Mucosa of rectum (tissue), 2 donors: ENCODE results near the gene HMGCR.

Experiments used
- H3K27ac ChIP-seq, 2 donors: one replicate each; pipeline ENCODE4 v1.7.0; 2013; ENCODE audit warnings: inconsistent platforms in 2 of 2, low read depth in 2 of 2, low read length in 2 of 2
- H3K27me3 ChIP-seq, 2 donors: one replicate each; pipeline ENCODE4 v1.7.0; 2013; ENCODE audit warnings: low read length in 2 of 2; ENCODE audit not compliant: control insufficient read depth in 2 of 2, insufficient read depth in 2 of 2
- H3K36me3 ChIP-seq, 2 donors: one replicate each; pipeline ENCODE4 v1.7.0; 2013; ENCODE audit warnings: low read length in 2 of 2; ENCODE audit not compliant: control insufficient read depth in 2 of 2, insufficient read depth in 2 of 2
- H3K4me1 ChIP-seq, 2 donors: one replicate each; pipeline ENCODE4 v1.7.0; 2013; ENCODE audit warnings: low read length in 2 of 2, mild to moderate bottlenecking in 1 of 2; ENCODE audit not compliant: control insufficient read depth in 2 of 2, insufficient read depth in 2 of 2
- H3K4me3 ChIP-seq, 2 donors: one replicate each; pipeline ENCODE4 v1.7.0; 2013; ENCODE audit warnings: low read length in 2 of 2
- H3K9ac ChIP-seq, 2 donors: one replicate each; pipeline ENCODE4 v1.7.0; 2013; ENCODE audit warnings: low read length in 2 of 2, low read depth in 1 of 2, mild to moderate bottlenecking in 1 of 2
- H3K9me3 ChIP-seq, 2 donors: one replicate each; pipeline ENCODE4 v1.7.0; 2013; ENCODE audit warnings: low read length in 2 of 2; ENCODE audit not compliant: control insufficient read depth in 2 of 2
- donor health status: healthy.
- donor health status: Normal muscosa, but diverticular disease.

HMGCR gene

GRCh38 chr5:75361310-75361709 lies 24.3 kb downstream of the HMGCR start:
- Histone ChIP-seq H3K9me3 (no peaks in the 10 kb centered on the region), H3K27me3 (no peaks in the 10 kb centered on the region), H3K4me1 (peaks cover 4 to 9% of the 10 kb centered on the region in 2 donors), H3K4me3 (no peak overlapping the region), H3K27ac (no peak overlapping the region), H3K9ac (no peak overlapping the region), H3K36me3 (peaks cover 48 to 52% of the 10 kb centered on the region in 2 donors)

- H3K9ac ChIP-seq: no peak overlapping the region
- H3K4me3 ChIP-seq: no peak overlapping the region
- H3K27ac ChIP-seq: no peak overlapping the region
- peaks cover 4 to 9% of the 10 kb centered on the region in 2 donors for H3K4me1 ChIP-seq
- H3K36me3 ChIP-seq: peaks cover 38 to 40% of the 10 kb centered on the region in 2 donors
- no peaks in the 10 kb centered on the region for H3K27me3 ChIP-seq
- no peaks in the 10 kb centered on the region for H3K9me3 ChIP-seq
Measured at GRCh38 chr5:75362474-75362975, 25.5 kb downstream of the HMGCR start.

DNA sequence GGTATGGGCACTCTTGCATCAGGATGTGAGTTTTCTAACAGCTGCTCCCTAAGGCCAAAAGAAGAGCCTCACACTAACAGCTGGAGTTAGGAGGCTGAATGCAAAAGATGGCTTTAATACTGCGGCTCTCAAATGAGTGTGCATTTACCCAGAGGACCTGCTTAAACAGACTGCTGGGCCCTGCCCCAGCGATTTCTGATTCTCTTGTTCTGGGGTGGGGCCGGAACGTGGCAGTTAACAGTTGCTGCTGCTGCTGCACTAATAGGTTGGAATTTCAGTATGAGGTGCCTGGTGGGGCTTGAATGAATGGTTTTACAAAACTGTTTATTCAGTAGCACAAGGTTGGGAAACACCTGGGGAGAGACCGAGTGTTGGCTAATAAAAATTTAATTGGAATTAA lies 26.1 kb downstream of the HMGCR start:
- H3K4me3 ChIP-seq: no peak overlapping the region
- peaks cover 4 to 9% of the 10 kb centered on the region in 2 donors for H3K4me1 ChIP-seq
- peak overlapping the region in 1 of 2 donors; percentile 16 for H3K27ac ChIP-seq
- no peaks in the 10 kb centered on the region for H3K27me3 ChIP-seq
- peaks cover 35 to 36% of the 10 kb centered on the region in 2 donors for H3K36me3 ChIP-seq
- H3K9ac ChIP-seq: no peak overlapping the region
- no peaks in the 10 kb centered on the region for H3K9me3 ChIP-seq

DNA sequence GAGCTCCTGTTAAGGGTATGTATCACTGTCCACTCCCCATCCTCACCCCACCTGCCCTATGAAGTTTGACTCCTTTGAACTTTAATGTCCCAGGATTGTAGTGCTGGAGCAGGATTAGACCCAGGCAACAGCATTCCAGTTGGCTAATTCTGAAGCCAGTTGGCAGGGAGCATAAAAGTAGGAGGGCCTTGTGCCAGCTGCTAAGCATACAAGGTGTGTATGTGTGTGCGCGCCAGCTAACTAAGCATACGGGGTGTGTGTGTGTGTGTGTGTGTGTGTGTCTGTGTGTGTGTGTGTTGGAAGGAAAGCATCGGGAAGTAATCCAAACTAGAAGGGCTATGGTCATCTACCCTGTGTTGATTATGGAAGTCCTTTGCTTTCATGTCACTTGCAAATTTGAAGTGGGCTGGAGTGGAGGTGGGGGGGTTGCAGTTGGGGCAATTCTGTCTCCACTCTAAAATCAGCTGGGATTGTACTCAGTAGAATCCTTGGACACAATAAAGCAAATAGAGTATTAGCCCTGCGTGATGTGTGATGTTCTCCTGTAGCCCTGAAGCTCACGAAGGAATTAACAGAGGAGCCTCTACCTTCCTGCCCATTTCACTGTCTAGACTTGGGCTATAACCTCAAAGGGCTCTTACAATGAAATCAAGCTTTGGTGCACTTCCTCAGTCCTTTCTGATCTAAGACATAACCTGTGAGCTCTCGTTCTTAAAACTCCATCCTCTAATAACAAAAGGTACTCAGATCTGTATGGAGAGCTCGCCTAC lies 26.9 kb downstream of the HMGCR start:
- no peak overlapping the region for H3K27ac ChIP-seq
- H3K4me3 ChIP-seq: no peak overlapping the region
- peaks cover 27 to 31% of the 10 kb centered on the region in 2 donors for H3K36me3 ChIP-seq
- no peaks in the 10 kb centered on the region for H3K9me3 ChIP-seq
- H3K27me3 ChIP-seq: no peaks in the 10 kb centered on the region
- no peak overlapping the region for H3K9ac ChIP-seq
- peaks cover 4 to 9% of the 10 kb centered on the region in 2 donors for H3K4me1 ChIP-seq

DNA sequence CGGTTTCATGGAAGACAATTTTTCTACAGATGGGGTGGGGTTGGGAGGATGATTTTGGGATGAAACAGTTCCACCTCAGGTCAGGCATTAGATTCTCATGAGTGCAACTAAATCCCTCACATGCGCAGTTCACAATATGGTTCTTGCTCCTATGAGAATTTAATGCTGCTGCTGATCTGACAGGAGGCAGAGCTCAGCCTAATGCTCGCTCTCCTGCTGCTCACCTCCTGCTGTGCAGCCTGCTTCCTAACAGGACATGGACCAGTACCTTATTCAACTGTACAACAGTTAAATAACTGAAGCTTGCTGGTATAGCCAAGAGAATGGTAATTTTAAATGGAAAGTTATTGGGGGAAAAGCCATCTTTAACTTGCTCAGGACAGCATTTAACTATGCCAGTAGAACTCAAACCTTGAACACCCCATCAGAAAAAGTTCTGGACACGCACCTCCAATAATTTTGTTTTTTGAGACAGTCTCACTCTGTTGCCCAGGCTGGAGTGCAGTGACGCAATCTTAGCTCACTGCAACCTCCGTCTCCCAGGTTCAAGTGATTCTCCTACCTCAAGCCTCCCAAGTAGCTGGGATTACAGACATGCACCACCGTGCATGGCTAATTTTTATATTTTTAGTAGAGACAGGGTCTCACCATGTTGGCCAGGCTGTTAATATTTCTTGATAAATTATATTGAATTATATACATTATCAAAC lies 27.7 kb downstream of the HMGCR start:
- Histone ChIP-seq H3K9me3 (no peaks in the 10 kb centered on the region), H3K4me3 (no peak overlapping the region), H3K36me3 (peaks cover 19 to 23% of the 10 kb centered on the region in 2 donors), H3K27me3 (no peaks in the 10 kb centered on the region), H3K27ac (no peak overlapping the region), H3K4me1 (peaks cover 4 to 9% of the 10 kb centered on the region in 2 donors), H3K9ac (no peak overlapping the region)

DNA sequence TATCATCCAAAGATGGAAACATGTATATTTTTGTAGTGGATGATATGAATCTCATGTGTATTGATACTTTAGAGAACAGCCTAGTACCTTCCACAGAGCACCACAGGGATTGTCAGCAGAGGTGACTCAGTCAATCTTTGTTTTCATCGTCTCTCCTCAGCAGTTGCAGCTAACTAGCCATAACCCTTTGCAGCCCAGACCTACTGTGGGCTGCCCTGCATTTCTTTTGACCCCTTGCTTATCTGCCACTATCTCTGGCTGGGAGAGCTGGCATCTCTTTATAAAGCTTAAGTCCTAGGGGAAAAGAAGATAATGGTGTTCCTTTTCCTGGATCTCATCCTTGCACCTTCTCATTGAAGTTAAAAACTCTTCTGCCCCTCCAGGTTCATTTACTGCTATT lies 28.7 kb downstream of the HMGCR start:
- Histone ChIP-seq H3K4me1 (peaks cover 4 to 9% of the 10 kb centered on the region in 2 donors), H3K36me3 (peaks cover 10 to 13% of the 10 kb centered on the region in 2 donors), H3K27me3 (no peaks in the 10 kb centered on the region), H3K9me3 (no peaks in the 10 kb centered on the region), H3K27ac (no peak overlapping the region), H3K4me3 (no peak overlapping the region), H3K9ac (no peak overlapping the region)

DNA sequence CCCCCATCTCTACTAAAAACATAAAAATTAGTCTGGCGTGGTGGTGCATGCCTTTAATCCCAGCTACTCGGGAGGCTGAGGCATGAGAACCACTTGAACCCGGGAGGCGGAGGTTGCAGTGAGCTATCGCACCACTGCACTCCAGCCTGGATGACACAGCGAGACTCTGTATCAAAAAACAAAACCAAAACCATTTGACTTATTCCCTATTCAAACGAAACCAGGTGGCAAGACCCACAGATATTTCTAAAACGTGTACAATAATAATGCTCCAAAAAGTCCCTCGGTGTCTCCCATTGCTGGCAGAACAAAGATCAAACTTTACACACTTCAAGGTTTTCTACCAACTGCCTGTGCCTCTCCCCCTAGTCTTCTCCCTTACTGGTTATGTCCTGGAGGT lies 29.8 kb downstream of the HMGCR start:
- Histone ChIP-seq H3K9me3 (no peaks in the 10 kb centered on the region), H3K4me3 (no peak overlapping the region), H3K27ac (peak overlapping the region in 1 of 2 donors; percentile 50), H3K4me1 (peaks cover 4 to 9% of the 10 kb centered on the region in 2 donors), H3K36me3 (peaks cover 3 to 9% of the 10 kb centered on the region in 2 donors), H3K9ac (no peak overlapping the region), H3K27me3 (no peaks in the 10 kb centered on the region)

GRCh38 chr5:75367401-75367800 lies 30.4 kb downstream of the HMGCR start:
- H3K27ac ChIP-seq: peak overlapping the region in 1 of 2 donors; percentile 50

GRCh38 chr5:75368391-75368790 lies 31.4 kb downstream of the HMGCR start:
- no peak overlapping the region for H3K4me3 ChIP-seq
- H3K9ac ChIP-seq: no peak overlapping the region
- H3K4me1 ChIP-seq: no peaks in the 10 kb centered on the region
- H3K9me3 ChIP-seq: no peaks in the 10 kb centered on the region
- no peak overlapping the region for H3K27ac ChIP-seq
- no peaks in the 10 kb centered on the region for H3K27me3 ChIP-seq
- H3K36me3 ChIP-seq: peaks cover 2 to 3% of the 10 kb centered on the region in 2 donors

More at GRCh38 chr5:75367401-75367800, 30.4 kb downstream of the HMGCR start:
- Histone ChIP-seq H3K4me3 (no peak overlapping the region), H3K36me3 (peaks cover 2 to 6% of the 10 kb centered on the region in 2 donors), H3K27me3 (no peaks in the 10 kb centered on the region), H3K4me1 (peaks cover 4 to 7% of the 10 kb centered on the region in 2 donors), H3K9me3 (no peaks in the 10 kb centered on the region), H3K9ac (no peak overlapping the region)

GRCh38 chr5:75373862-75374261 lies 36.8 kb downstream of the HMGCR start:
- H3K9me3 ChIP-seq: no peaks in the 10 kb centered on the region
- H3K9ac ChIP-seq: no peak overlapping the region
- H3K4me1 ChIP-seq: no peaks in the 10 kb centered on the region
- H3K36me3 ChIP-seq: peaks cover 26% of the 10 kb centered on the region in 2 donors
- H3K27ac ChIP-seq: no peak overlapping the region
- no peaks in the 10 kb centered on the region for H3K27me3 ChIP-seq
- no peak overlapping the region for H3K4me3 ChIP-seq
